GM18868 (cell line): ENCODE data around the gene CYFIP1.

Experiments
- ATAC-seq: cut with Tn5 transposase; IDR thresholded peaks from one replicate; pipeline ENCODE4 v1.9.1; 2021; ENCODE audit warnings: mild to moderate bottlenecking, moderate library complexity; ENCODE audit not compliant: unreplicated experiment

The CYFIP1 gene

GRCh38 chr15:22919171-22919570, 61.0 kb downstream of the CYFIP1 start:
- no peak for ATAC-seq

GRCh38 chr15:22918596-22919140, 61.5 kb downstream of the CYFIP1 start:
- ATAC-seq: no peak

- ATAC-seq: no peak
Observed at GRCh38 chr15:22918056-22918455, 62.1 kb downstream of the CYFIP1 start.

GRCh38 chr15:22917556-22917955, 62.6 kb downstream of the CYFIP1 start:
- no peak for ATAC-seq

GRCh38 chr15:22916606-22917350, 63.4 kb downstream of the CYFIP1 start:
- no peak for ATAC-seq

DNA sequence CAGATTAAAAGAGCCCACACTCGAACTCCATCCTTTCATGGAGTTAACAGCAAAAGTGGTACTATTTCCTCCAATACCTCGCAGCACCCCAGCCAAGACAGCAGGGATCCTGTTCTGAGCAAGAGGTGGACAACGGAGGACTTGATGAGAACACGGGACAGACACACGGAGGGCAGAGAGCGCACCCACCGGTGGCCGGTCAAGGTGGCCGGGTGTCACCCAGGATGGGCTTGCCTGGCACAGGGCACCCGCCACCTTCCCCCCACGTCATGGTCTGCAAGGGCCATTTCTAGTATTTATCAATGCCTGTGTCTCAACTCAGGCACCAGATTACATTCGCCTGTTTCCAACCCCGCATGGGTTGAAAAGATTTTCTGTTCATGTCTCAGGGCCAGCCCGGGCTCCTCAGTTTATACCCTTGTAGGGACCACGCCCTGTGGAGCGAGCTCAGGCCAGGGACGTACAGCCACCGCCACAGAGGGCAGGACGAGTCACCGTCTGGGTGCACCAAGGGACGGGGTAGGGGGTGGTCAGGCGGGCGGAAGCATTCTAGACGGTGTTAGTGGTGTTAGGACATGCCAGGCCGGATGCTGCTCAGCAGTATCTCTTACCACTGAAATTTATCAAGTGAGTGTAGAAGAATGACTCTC, 64.2 kb downstream of the CYFIP1 start:
- ATAC-seq: no peak

- ATAC-seq: no peak
Observed at GRCh38 chr15:22913646-22914380, 66.4 kb downstream of the CYFIP1 start.

GRCh38 chr15:22912256-22912655, 67.9 kb downstream of the CYFIP1 start:
- no peak for ATAC-seq

- no peak for ATAC-seq
Observed at GRCh38 chr15:22911306-22911705, 68.9 kb downstream of the CYFIP1 start.

DNA sequence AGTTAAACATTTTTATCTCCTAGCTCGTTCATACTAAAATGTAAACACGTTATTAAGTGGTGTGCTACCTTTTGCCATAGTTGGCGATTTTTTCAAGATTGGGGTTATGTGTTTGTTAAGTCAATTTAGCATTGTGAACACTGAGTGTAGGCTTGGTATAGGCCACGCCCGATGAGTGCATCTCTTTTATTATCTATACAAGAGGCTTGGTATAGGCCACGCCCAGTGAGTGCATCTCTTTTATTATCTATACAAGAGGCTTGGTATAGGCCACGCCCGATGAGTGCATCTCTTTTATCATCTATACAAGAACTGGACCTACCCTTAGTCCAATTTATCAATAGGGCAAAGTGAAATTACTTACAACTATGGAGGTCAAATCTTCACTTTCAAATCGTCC, 71.3 kb downstream of the CYFIP1 start:
- ATAC-seq: no peak

DNA sequence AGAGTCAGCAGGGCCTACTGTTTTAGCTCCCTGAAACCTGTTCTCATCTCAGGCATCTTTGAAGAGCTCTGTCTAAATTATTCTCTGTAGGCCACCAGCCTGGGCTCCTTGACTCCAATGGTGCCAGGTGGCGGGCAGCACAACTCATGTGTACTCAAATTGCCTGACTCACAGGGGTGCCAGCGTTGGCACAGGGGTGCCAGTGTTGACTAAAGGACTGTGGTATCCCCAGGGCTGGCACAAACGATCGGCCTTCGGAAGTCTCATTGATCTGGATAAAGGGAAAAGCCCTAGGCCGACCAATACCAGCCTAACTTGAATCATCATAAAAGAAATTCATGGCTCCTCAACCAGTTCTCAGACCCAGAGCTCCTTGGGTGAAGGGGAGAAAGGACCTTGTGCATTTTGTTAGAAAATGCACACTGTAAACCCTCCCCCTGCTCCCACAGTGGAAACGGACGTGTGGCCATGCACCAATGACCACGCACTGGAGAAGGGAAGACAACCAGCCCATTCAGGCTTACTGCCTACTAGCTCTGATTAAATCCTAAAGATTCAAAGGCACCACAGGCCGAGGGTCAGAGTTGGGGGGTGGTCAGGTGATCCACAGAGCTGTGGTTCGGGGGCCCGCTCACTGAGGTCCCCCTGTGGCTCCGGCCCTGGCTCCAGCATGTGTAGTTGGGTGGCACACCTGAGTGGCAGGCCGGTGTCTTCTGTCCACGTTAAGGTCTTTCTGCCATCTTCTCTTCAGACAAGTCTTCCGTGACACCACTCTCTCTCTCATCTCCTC, 72.8 kb downstream of the CYFIP1 start:
- no peak for ATAC-seq

GRCh38 chr15:22904736-22905135, 75.4 kb downstream of the CYFIP1 start:
- no peak for ATAC-seq

GRCh38 chr15:22903961-22904534, 76.1 kb downstream of the CYFIP1 start:
- no peak for ATAC-seq

DNA sequence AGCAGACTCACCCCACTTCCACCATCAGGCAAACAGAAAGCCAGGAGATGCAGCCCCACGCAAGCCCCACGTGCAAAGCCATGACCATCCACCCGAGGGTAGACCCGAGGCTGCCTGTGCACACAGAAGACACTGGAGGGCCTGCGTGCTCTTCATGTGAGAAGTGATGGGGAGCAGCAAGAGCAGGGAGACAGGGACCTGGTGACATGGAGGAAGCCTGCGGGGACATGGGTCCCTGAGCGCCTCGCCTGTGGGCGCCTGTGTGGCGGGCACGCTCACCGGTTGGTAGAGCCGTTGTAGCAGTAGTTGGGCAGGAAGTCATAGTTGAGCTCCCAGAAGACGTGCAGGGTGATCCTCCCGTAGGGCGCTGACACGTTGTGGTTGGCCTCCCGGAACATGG, 76.7 kb downstream of the CYFIP1 start:
- ATAC-seq: no peak

DNA sequence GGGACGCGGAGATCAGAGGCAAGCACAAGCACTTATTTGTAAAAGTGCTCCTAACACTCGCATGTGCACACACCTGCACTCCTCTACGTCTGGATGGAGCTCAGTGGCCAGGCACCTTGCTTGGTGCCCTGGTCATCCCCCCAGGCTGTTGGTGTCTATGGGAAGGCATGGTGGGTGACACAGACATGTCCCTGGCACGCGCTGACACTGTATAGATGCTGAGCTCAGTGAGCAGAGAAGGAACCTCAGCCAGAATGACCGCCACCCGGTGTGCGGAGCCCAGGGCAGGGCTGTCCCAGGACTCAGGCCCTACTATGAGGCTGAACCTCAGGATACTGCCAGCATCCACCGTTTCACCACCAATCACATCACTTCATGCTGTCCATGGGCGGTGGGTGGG, 77.2 kb downstream of the CYFIP1 start:
- no peak for ATAC-seq

GRCh38 chr15:22902578-22902977, 77.6 kb downstream of the CYFIP1 start:
- ATAC-seq: no peak

DNA sequence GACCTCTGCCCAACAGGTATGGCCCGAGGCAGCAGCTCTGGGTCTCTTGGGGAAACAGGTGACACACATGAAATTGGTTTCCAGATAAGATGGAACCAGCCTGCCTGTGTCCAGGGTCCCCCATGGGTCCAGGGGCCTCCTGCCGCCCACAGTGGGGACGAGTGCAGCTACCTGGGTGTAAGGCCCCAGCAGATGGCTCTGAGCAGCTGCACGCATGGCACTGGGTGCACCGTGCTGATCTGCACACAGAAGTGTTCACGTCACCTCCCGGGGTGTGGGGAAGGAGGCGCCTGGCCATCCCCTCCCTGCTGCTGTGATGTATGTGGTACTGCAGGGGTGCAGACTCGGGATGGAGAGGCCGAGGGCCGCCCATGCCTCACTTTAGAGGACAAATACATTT, 78.1 kb downstream of the CYFIP1 start:
- no peak for ATAC-seq

DNA sequence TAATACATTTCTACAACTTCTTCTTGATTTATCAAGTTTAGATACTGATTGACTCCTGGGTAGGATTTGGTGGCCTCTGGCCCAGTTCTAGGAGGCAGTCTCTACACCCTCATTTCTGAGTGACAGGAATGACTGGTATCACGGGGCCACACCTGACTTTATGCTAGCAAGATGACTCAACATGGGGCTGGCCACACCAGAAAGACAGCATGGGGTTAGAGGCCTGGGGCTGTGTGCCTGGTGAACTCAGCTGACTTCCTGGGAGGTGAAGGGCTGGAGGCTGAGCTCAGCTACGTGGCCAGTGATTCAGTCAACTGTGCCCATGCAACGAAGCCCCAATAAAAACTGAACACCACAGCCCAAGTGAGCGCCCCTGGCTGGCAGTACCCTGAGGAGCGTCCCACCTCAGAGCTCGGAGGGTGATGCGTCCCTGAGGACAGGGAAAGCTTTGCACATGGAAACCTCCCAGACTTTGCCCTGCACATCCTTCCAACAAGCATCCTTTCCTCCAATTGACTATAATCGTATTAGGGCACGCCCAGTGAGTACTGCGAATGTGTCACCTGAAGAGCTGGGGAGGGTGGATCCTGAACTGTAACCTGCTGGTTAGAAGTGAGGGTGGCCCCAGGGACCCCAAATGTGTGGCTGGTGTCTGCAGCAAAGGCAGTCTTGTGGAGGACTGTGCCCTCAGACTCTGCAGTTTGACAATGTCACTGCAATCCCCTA, 84.5 kb downstream of the CYFIP1 start:
- peak; percentile 96 for ATAC-seq

DNA sequence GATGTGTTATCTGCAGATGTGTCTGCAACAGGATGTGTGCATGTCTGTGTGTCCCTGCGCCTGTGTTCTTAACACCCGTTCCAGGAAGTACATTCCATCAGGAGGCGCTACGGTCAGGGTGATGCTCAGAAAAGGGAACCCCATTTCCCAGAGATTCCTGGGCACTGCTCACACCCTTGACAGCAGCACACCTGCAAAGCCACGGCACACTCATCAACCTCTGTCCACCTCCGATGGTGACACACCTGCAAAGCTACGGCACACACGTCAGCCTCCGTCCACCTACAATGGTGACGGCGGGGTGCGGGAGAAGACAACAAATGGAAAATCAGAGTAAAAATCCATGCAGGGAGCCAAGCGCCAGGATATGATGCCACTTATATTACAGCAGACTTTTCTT, 86.3 kb downstream of the CYFIP1 start:
- ATAC-seq: no peak

- ATAC-seq: no peak
Observed at GRCh38 chr15:22893081-22893480, 87.1 kb downstream of the CYFIP1 start.
